Keratinocyte (primary cell): ENCODE data around the gene CMIP. TPM values are rescaled to one million over a fixed set of nuclear protein-coding genes. Genes with fewer than 3 reads are reported as not detected.

Experiments
- DNase-seq: peaks from one replicate; pipeline ENCODE4 v3.0.0-alpha.2; 2011; ENCODE audit warnings: low read depth, missing footprints, low spot score
- FAIRE-seq: peaks from 2 replicates; lab custom pipeline; 2011; peaks lifted over from hg19 to GRCh38; lab: Jason Lieb, UNC
- H2AFZ ChIP-seq: 2 replicates; pipeline ENCODE4 v1.6.0; 2012; ENCODE audit warnings: low read length, control low read depth, inconsistent platforms; ENCODE audit not compliant: control insufficient read depth
- H3K27ac ChIP-seq: 2 replicates; pipeline ENCODE4 v1.5.1; 2011; ENCODE audit warnings: low read length; ENCODE audit not compliant: control insufficient read depth, insufficient read depth
- H3K27me3 ChIP-seq: 3 replicates; pipeline ENCODE4 v1.6.0; 2011; ENCODE audit warnings: low read length; ENCODE audit not compliant: control insufficient read depth, insufficient read depth; ENCODE audit errors: extremely low read depth
- H3K36me3 ChIP-seq, 2 experiments: 2 replicates in 1 of 2; 3 replicates in 1 of 2; pipeline ENCODE4 v1.5.1; 2011; ENCODE audit warnings: low read length in 2 of 2, mild to moderate bottlenecking in 1 of 2; ENCODE audit not compliant: control insufficient read depth in 2 of 2, insufficient read depth in 2 of 2; ENCODE audit errors: extremely low read depth in 1 of 2
- H3K4me1 ChIP-seq: 3 replicates; pipeline ENCODE4 v1.5.1; 2011; ENCODE audit warnings: low read length; ENCODE audit not compliant: control insufficient read depth, insufficient read depth; ENCODE audit errors: extremely low read depth
- H3K4me2 ChIP-seq: 3 replicates; pipeline ENCODE4 v1.6.0; 2011; ENCODE audit warnings: low read depth, low read length; ENCODE audit not compliant: control insufficient read depth, insufficient read depth; ENCODE audit errors: extremely low read depth
- H3K4me3 ChIP-seq, 3 experiments: fragments of 200-600 bp in 1 of 3; sonication (generic) in 1 of 3; 2 replicates in 2 of 3; 3 replicates in 1 of 3; pipeline ENCODE4 v1.5.1; 2011 to 2016; ENCODE audit warnings: low read length in 3 of 3, mild to moderate bottlenecking in 3 of 3, control low read depth in 2 of 3, inconsistent platforms in 1 of 3, low read depth in 1 of 3, mixed read lengths in 1 of 3, mixed run types in 1 of 3, moderate library complexity in 1 of 3; ENCODE audit not compliant: control insufficient read depth in 2 of 3, insufficient read depth in 2 of 3; ENCODE audit errors: extremely low read depth in 1 of 3
- H3K79me2 ChIP-seq: 2 replicates; pipeline ENCODE4 v1.6.0; 2012; ENCODE audit warnings: low read length; ENCODE audit not compliant: control insufficient read depth, insufficient read depth
- H3K9ac ChIP-seq: 3 replicates; pipeline ENCODE4 v1.6.0; 2011; ENCODE audit warnings: low read length; ENCODE audit not compliant: control insufficient read depth, insufficient read depth; ENCODE audit errors: extremely low read depth
- H3K9me1 ChIP-seq: 3 replicates; pipeline ENCODE4 v1.6.0; 2011; ENCODE audit warnings: low read length; ENCODE audit not compliant: control insufficient read depth, insufficient read depth; ENCODE audit errors: extremely low read depth
- H3K9me3 ChIP-seq: 2 replicates; pipeline ENCODE4 v1.5.1; 2012; ENCODE audit warnings: low read depth, low read length; ENCODE audit not compliant: control insufficient read depth
- H4K20me1 ChIP-seq: 3 replicates; pipeline ENCODE4 v1.6.0; 2011; ENCODE audit warnings: low read length; ENCODE audit not compliant: control insufficient read depth, insufficient read depth; ENCODE audit errors: extremely low read depth
- EZH2 ChIP-seq: IDR thresholded peaks from one replicate; pipeline ENCODE4 v1.6.1; 2012; ENCODE audit warnings: inconsistent platforms, mild to moderate bottlenecking, low read length, moderate library complexity
- dilution Hi-C: fragments of 300-500 bp; cut with MboI; formaldehyde crosslinking; loops from one replicate; pipeline ENCODE4 v1.7.0; 2020; ENCODE audit warnings: low sequenced_read_pairs; ENCODE audit not compliant: extremely low pct_ligation_motif_present
- polyA plus RNA-seq, 5 experiments: library from polyadenylated mRNA; depleted of rRNA in 3 of 5; stranded (reverse) in 3 of 5; stranded (forward) in 1 of 5; unstranded in 1 of 5; fragments of >200 nt; gene quantifications; 1 replicate in 1 of 5; 2 replicates in 3 of 5; 3 replicates in 1 of 5; pipeline versions ENCODE4 v1.2.1 to v1.2.3, GENCODE V29; 2011 to 2012; ENCODE audit warnings: missing spikeins in 2 of 5, low read depth in 1 of 5, low replicate concordance in 1 of 5
- TF ChIP-seq, protein P1 (sequence below), 3 experiments: IDR thresholded peaks in 1 of 3; conservative IDR thresholded peaks in 1 of 3; optimal IDR thresholded peaks in 1 of 3; 2 replicates in 2 of 3; 3 replicates in 1 of 3; pipeline versions ENCODE3 to v1.5.1; 2011; ENCODE audit warnings: low read length in 3 of 3, mild to moderate bottlenecking in 3 of 3, moderate library complexity in 2 of 3, control low read depth in 1 of 3, inconsistent platforms in 1 of 3; ENCODE audit not compliant: insufficient read depth in 2 of 3; ENCODE audit errors: extremely low read depth in 1 of 3

The CMIP gene
- polyA plus RNA-seq, 1 donor (not counting 4 experiments of a cell fraction or from before 2014, with no cell fraction given), result 5.0 TPM

DNA sequence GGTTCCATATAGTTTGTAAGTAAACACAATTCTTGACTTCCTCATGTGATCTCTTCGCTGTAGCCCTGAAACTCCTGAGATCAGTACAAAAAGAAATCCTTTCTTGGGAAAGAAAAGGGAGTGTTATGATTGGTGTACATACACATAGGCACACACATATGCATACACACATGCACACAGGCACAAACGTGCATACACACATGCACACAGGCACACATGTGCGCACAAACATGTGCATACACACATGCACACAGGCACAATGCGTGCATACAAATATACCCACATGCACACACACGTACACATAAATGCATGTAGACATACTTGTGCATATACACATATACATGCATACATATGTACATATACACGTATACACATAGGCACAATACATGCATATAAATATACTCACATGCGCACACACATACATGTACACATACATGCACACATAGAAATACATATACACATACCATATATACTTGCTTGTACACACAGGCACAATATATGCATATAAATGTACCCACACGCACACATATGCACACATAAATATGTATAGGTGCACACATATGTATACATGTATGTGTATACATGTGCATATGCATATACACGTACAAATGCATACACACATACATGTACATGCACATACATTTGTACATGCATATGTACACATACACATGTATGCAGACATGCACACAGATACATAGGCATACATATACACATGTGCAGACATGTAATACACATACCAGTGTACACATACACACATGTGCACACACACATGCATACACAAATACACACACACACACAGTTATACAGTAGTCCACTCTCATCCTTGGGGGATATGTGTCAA lies 26.4 kb downstream of the CMIP start:
- dilution Hi-C loops, result no loop called here
- no peak overlapping the region for H3K9ac ChIP-seq
- H3K79me2 ChIP-seq, result peaks cover 100% of the 10 kb centered on the region
- no peak overlapping the region for H2AFZ ChIP-seq
- peaks cover 7 to 38% of the 10 kb centered on the region in 2 experiments for H3K36me3 ChIP-seq
- H3K9me1 ChIP-seq, result peaks cover 5% of the 10 kb centered on the region
- no peak for FAIRE-seq
- peaks cover 56% of the 10 kb centered on the region for H4K20me1 ChIP-seq
- H3K27me3 ChIP-seq, result no peaks in the 10 kb centered on the region
- no peak overlapping the region for H3K4me2 ChIP-seq
- H3K27ac ChIP-seq, result no peak overlapping the region
- no peaks in the 10 kb centered on the region for H3K9me3 ChIP-seq
- H3K4me3 ChIP-seq, result no peak overlapping the region
- H3K4me1 ChIP-seq, result no peaks in the 10 kb centered on the region
- TF ChIP-seq, protein P1, sequence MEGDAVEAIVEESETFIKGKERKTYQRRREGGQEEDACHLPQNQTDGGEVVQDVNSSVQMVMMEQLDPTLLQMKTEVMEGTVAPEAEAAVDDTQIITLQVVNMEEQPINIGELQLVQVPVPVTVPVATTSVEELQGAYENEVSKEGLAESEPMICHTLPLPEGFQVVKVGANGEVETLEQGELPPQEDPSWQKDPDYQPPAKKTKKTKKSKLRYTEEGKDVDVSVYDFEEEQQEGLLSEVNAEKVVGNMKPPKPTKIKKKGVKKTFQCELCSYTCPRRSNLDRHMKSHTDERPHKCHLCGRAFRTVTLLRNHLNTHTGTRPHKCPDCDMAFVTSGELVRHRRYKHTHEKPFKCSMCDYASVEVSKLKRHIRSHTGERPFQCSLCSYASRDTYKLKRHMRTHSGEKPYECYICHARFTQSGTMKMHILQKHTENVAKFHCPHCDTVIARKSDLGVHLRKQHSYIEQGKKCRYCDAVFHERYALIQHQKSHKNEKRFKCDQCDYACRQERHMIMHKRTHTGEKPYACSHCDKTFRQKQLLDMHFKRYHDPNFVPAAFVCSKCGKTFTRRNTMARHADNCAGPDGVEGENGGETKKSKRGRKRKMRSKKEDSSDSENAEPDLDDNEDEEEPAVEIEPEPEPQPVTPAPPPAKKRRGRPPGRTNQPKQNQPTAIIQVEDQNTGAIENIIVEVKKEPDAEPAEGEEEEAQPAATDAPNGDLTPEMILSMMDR (optimal IDR thresholded peaks at IDR 0.05 in 1 of 3, IDR thresholded peaks at IDR 0.05 in 1 of 3, conservative IDR thresholded peaks at IDR 0.05 in 1 of 3; ENCODE audit: extremely low read depth in 1 of 3, insufficient read depth in 2 of 3, low read length in 3 of 3), result no peak
- TF ChIP-seq EZH2, result no peak
- no peak for DNase-seq

DNA sequence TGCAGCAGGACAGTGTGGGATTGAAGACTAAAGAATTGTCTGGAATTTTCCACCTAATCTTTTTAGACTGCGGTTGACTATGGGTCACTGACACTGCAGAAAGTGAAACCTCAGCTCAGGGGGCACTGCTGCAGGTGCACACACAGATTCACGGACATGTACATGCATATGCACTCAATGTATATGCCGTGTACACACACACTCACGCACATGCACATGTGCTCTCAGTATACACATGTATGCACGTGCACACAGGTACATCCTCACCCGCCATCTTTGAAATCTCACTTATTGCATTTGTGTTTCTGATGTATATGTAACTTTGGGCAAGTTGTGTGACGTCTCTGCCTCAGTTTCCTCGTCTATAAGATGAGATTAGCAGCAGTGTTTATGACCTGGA lies 27.3 kb downstream of the CMIP start:
- no peak overlapping the region for H3K27ac ChIP-seq
- dilution Hi-C loops, result no loop called here
- peaks cover 100% of the 10 kb centered on the region for H3K79me2 ChIP-seq
- no peak overlapping the region for H2AFZ ChIP-seq
- H3K9me1 ChIP-seq, result peaks cover 8% of the 10 kb centered on the region
- no peaks in the 10 kb centered on the region for H3K27me3 ChIP-seq
- H4K20me1 ChIP-seq, result peaks cover 55% of the 10 kb centered on the region
- no peak for DNase-seq
- H3K4me3 ChIP-seq, result no peak overlapping the region
- TF ChIP-seq EZH2, result no peak
- TF ChIP-seq, protein P1 (optimal IDR thresholded peaks at IDR 0.05 in 1 of 3, IDR thresholded peaks at IDR 0.05 in 1 of 3, conservative IDR thresholded peaks at IDR 0.05 in 1 of 3; ENCODE audit: extremely low read depth in 1 of 3, insufficient read depth in 2 of 3, low read length in 3 of 3), result no peak
- H3K36me3 ChIP-seq, result peaks cover 7 to 41% of the 10 kb centered on the region in 2 experiments
- H3K9ac ChIP-seq, result no peak overlapping the region
- H3K4me1 ChIP-seq, result no peaks in the 10 kb centered on the region
- no peak for FAIRE-seq
- H3K9me3 ChIP-seq, result no peaks in the 10 kb centered on the region
- no peak overlapping the region for H3K4me2 ChIP-seq
